GM21737 (cell line): ENCODE measurements around the gene METTL25.

Experiments used
- ATAC-seq: cut with Tn5 transposase; IDR thresholded peaks from one replicate; pipeline ENCODE4 v1.9.1; 2021; ENCODE audit warnings: mild to moderate bottlenecking, moderate library complexity; ENCODE audit not compliant: unreplicated experiment

METTL25 gene

DNA sequence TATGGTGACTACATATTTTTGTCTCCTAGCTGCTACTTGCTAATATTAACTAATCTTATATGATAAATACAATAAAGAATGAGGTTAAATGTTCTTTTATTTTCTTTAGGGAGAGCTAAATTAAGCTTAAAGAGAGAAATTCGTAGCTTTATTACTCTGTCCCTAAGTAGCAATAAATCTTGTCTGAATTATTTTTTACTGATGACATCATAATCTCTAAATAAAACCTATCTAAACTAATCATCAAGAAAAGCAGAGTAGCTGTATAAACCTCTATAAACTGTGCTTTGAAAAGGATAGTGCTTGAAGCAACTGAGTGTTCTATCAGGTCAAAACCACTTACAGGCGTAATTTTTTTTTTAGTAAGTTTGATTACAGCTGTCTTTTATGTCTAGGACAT, 42.5 kb downstream of the METTL25 start:
- ATAC-seq = no peak

DNA sequence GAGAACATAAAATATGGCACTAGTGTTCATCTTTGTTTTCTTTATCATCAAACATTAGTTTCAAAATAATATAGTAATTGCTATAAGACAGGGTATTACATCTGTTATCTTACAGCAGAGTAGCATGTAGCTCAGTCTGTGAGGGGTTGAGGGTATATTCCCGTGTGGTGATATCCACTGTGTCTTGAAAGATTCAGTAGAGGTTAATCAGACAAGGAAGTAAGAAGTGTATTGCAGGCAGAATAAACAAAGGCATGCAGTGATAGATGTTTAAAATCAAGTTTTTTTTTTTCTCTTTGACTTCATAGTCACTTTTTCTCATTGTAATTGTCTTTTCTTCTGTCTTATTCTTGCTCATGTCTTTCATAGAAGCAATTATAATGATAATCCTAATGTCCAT, 48.3 kb downstream of the METTL25 start:
- ATAC-seq = no peak

DNA sequence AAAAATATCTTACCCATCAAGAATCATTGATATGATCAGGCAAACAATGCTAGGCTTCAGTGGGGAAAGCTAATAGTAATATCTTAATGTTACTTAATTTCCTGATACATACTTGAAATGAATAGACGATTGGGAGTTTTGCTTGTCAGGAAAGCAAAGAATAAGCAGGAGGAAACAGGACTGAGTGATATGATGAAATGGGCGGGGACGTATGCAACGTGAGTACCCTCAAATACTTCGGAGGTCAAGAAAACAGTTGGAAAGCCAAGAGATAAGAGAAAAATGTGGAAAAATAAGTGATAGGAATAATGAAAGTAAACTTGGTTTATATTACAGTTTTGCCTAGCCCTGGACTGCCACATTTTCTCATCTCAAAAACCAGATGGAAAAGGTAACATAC, 49.2 kb downstream of the METTL25 start:
- no peak for ATAC-seq

DNA sequence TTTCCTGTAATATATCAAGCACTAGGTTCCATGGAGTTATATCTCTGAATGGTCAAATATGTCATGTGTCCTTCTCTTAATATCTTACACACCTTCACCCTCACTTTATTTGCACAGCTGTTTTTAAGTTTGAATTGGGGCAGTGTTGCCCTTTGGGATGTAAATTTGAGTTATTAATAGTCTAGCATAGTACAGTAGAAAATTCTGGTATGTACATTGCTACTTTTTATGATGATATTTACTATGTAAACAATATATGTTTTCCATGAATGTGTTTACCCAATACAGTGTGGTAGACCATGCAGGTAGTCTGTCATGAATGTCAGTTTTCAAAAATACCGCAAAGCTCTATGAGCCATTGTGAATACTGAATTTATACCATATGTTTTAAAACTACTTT, 50.5 kb downstream of the METTL25 start:
- no peak for ATAC-seq

DNA sequence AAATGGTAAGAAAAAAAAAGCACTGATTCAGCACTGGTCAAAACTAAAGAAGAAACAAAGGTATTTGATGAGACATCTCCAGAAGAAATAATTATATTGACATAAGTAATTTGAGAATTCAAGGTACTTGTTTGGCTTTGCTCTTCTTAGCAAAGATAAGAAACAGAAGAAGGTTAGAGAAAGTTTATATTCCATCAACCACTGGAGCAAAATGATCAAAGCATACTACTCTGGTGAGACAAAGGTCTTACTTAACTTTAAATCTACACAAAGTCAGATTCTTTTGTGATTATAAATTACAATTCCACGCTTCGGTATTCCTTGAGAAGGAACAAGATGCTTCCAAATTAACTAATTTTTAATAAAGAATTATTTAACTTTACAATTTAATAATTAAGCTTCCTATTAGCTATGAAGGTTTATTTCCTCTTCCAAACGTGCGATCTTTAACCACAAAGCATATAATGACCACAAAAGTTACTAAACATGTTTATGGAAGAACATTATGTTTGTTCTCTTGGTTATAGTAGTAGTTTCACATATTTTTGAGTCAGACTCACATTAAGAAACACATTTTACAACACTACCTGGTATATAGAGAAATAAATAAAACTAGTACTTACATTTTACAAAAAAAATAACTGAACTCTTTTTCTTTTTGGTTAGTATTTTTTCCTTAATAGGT, 53.4 kb downstream of the METTL25 start:
- no peak for ATAC-seq

DNA sequence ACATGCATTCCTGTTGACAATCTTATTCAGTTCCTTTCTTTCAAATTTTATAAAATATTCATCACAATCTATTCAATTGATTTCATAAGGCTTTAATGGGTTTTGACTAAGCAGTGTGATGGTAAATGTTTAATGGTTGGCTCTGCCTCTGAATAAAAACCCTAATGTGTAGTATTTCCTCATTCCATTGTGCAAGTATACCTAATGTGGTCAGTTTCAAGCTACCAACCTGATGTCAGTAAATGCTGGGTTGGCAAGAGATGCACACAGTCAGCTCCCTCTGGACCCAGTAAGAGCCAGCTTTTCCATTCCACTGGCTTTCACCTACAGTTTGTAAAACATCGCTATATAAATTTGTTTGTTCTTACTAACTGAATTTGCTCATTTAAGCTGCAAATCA, 53.9 kb downstream of the METTL25 start:
- no peak for ATAC-seq

DNA sequence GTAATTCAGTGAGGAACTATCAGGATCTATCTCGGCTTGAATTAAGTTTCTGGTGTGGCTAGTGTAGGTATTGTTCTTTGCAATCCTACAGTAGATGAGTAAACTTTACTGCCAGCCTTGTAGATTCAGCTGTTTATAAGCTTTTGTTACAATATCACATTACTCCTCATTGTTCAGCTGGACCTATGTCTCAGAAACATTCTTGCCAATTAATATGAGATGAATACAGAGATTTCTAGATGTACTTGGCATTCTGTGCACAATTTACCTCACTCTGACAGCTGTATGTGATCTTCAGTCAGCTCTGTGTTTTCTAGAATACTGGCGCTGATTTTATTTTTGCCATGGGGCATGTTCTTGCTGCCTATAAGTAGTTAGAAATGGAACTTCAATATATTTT, 55.7 kb downstream of the METTL25 start:
- no peak for ATAC-seq

DNA sequence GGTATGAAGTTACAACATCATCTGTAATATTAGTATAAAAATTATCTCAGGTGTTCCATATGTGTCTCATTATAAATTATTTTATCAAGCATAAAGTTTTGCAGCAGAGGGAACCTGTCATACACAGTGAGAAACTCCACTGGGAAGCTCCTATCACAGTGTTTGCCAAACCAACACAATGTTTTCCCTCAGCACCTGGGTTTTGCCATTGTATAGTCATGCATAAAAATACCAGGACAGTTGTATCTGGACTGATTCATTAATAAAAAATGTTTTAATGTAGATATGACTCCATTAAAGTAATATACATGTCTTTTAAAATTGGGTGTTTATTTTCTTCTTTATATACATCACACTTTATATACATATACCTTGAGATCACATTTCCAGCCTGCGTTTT, 56.6 kb downstream of the METTL25 start:
- ATAC-seq = no peak

DNA sequence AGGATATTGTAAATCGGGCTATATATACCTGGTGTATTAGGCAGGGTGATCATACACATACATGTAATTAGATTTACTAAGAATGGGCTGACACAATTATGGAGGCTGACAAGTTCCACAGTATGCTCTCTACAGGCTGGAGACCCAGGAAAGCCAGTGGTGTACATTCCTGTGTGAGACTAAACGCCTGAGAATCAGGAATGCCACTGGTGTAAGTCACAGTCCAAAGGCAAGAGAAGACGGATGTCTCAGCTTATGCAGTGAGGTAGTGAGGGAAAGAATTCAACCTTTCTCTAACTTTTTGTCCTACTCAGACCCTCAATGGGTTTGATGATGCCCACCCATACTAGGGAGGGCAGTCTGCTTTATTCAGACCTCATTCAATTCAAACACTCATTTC, 57.1 kb downstream of the METTL25 start:
- ATAC-seq = no peak

DNA sequence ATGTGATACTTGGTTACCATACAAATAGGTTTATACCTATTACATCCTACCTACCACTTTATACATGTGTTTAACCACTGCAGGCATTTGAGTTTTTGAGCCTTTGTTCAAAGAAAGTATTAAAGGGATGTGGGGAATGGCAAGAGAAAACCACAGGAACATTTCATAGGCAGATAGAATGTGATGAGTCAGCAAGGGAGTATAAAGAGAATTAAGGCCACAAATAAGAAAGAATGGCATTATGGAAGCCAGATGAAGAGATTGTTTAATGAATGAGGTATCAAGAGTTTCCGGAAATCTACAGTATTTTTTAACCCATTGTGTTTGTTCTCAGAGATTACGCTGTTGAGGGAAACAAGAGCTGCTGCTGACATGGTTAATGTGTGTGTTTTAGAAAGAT, 66.9 kb downstream of the METTL25 start:
- no peak for ATAC-seq

DNA sequence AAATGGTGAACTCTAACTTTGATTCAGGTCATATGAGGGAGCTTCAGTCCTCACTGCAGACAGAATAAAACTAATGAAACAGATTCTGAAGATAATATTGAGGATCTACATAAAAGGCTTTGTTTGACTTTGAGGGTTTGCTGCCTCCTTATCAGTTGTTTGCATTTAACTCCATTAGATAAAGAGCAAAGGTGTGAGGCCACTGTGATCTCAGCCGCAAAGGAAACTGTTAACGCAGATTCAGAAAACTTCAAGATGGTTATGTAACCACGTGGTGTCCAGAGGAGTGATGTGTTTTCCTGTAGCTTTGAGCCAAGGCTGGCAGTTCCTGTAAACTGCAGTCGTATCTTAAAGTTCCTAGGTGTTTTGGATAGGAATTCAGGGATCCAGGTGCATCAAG, 67.8 kb downstream of the METTL25 start:
- no peak for ATAC-seq

DNA sequence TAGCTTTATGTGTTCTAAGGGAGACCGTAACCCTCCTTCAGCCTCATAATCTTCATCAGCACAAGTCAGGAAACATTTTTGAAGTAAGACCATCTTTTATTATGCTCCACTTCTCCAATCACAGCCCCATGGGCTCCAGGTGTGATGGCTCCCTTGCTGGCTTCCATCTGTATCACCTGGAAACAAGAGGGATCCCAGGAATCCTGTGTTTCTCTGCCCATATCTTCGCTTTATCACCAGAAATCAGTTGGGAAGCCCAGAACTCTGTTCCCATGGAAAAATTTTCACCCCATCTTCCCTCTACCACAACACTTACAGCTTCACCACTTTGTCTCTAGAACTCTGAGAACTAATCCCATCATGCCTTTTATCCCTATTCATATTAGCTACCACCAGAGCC, 68.3 kb downstream of the METTL25 start:
- ATAC-seq = no peak

DNA sequence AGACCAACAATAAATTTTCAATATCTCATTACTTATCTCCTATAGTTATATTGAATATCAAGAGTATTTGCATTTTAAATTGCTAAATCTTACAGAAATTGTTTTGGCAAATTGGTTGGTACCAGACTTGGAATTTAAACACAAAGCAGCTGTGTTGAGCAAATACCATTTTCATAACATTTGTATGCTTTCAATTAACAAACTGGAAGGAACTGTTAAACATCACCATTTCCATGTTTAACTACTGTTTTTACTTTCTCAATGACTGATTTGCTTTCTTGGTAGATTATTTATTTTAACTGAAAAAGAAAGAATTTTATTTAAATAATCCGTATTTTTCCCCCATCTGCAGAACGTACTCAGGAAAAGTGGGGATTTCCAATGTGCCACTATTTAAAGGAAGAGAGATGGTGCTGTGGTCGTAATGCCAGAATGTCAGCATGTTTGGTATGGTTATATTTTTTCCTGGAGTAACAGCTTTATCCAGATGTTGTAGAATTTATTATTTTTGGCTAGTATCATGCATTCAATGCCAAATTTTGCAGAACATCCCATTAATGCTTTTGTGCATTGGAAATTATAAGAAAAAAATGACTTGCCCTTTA, 72.3 kb downstream of the METTL25 start:
- ATAC-seq = no peak

DNA sequence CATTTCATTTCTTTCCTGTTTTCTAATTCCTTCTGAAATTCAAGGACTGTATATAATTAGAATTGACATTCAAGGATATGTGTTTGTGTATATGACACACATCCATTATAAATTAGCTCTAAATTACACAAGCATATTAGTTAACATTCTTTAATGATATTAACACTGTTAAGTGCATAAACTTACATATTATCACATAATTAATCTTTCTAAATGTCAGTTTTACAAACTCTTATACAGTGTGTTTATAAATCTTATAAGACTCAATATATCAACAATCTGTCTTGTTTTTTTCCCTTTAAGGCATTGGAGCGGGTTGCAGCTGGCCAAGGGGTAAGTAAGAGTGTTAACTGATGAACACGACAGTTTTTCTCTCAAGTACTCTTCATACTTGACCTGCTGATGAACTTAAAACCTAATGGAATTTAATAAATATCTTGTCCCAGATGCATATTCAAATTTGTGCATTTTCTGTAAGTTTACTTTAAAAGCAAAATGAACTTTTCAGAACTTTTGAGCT, 76.1 kb downstream of the METTL25 start:
- no peak for ATAC-seq

DNA sequence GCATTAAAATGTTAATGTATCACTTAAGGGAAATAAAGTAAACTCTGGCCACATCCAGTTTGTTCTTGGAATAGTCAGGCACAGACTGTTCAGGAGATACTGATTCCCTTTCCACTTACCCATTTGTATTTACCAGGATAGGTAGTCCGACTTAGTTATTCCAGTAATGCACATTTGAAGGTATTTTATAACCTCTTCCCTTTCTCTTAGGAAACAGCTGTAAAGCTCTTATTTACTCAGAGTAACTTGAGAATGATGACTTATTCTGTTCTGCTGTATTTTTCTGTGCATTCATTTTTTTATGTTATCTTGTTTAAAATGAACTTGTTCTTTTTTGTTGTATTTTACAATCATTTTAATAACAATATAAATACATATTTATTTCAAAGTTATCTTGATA, 78.0 kb downstream of the METTL25 start:
- no peak for ATAC-seq

DNA sequence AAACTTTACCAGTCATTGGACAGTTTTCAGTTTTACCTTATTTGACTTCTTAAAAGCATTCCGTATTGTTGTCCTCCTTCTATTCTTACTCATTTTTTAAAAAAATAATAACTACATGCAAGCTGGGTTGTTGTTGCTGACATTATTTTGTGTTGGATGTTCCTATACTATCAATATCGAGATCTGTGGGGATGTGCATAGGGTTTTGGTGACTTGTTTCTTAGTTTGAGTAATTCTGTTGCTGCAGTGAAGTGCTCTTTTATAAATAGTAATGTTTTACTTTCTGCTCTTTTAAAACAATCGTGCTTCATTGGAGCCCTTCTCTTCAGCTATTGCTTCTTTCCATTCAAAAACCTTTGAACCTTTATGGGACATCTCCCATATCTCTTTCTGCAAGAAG, 79.4 kb downstream of the METTL25 start:
- no peak for ATAC-seq

DNA sequence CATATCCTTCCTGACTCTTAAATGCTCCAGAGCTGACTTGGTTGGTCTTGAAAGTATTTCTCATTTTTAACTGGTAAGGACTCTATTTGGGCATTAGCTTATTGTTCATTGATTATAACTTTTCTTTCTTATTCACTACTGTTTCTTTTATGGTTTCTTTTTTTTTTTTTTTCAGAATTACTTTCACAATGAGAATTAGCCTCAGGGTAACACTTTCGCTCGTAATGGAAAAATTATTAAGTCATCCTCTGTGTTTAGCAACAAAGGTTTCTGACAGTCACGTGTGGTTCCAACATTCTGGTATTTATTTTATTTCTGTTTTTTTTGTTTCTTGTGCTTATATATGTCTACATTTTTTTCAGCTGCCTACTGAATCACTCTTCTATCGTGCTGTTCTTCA, 80.0 kb downstream of the METTL25 start:
- no peak for ATAC-seq

DNA sequence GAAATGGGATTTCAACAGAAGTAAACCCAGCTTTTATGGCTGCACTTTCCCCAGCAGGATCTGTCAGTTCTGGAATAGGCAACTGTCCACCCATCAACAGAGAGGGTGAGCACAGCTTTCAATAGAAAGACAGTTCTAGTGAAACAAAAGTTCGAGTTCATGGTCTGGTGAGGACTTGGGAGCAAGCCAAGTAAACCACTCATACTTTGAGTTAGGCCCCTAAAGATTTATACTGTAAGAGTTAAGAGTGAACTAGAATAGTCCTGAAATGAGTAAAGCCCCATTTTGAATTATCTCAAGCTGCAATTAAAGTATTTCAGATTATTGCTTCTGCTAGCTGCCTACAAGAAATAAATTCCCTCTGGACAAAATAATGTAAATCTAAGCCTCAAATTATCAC, 82.6 kb downstream of the METTL25 start:
- ATAC-seq = no peak

DNA sequence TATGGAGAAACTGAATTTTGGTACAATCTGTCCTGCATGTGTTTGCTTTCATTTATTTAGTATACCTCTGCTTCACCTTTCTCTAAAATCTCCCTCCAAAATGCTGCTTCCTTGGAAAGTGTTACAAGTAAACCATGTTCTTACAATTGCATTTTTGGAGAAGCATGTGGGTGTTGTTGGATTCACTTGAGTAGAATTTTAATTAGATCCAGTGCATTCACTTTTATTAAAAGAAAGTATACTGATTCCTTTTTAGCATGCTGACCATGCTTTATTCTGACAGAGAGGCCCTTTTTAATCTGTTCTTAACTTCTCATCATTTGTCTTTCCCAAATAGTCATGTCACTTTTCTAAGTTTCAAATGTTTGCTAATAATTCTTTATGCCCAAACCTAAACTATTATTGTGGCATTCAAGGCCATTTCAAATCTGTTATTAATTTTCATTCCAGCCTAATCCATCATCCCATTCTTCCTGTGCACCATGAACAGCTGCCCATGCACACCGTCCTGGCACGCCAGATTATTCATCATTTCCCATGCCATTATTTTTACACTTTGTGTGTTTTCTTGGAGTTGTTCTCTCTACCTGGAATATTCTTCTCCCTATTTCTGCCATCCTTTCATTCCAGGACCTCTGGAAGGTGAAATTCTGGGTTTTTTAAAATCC, 90.7 kb downstream of the METTL25 start:
- no peak for ATAC-seq

DNA sequence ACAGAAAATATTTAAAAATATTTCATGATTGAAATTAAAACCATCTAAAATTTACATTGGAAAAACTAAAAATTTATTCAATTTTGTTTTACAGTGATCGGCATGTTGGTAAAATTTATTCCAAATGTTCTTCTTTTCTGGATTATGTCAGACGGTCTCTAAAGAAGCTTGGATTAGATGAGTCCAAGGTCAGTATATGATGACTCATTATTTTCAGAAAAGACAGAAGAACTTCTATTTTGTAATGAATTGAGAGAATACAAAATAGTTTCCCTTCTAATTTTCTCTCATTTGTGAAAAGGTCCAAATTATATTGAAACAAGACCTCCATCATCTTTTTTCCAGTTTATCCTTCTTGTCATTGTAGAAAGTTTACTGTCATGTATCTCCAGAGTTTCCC, 98.3 kb downstream of the METTL25 start:
- ATAC-seq = no peak

DNA sequence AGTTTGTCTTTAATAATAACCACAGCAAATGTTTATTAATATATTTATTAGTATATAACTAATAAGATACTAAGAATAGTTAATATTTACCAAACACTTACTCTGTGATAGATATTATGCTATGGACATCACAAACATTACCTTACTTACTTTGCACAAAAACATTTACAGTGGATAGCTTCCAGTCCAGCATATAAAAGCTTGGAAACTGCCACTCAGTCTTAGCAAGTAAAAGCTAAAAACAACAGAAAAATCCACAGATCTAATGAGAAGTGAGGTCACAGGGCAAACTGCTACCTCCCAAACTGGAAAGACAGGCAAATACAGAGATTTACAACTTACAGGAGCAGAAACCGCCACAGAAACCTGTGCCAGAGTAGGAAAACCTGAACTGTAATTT, 99.8 kb downstream of the METTL25 start:
- ATAC-seq = no peak

DNA sequence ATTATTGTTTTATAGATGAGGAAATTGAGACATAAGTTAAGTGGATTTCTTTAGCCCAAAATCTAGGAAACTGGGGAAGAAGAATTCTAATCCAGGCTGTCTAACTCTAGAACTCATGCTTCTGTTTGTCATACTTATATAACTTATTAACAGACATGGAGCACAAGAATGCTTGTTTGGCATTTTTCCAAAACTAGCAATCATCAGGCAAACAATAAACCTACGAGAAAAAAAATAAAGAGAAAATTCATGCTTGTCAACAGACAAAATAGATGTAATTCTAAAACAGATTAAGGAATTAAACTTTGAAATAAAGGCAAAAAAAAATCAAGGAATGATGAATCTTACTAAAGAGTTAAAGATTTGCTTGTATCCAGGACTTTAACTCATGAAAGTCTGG, 103.1 kb downstream of the METTL25 start:
- ATAC-seq = no peak
